Endometrial microvascular endothelial cells (primary cell): ENCODE data around the gene BST2. TPM values are rescaled to one million over a fixed set of nuclear protein-coding genes. Genes with fewer than 3 reads are reported as not detected.
"Not testable (repeated sequence)": the region's sequence is repeated elsewhere in the genome, so short reads cannot be mapped to it uniquely, and the experiment has no call there.

Experiments
- in situ Hi-C: cut with HindIII; loops from 2 replicates; pipeline ENCODE4 v1.10.0; 2017; ENCODE audit warnings: low sequenced_read_pairs, low pct_unique_long_range_greater_than_20kb; ENCODE audit errors: inconsistent ontology term
- total RNA-seq: library from RNA; depleted of rRNA; stranded (reverse); fragments of >200 nt; gene quantifications from one replicate; pipeline ENCODE4 v1.2.3, GENCODE V29; 2015; ENCODE audit errors: inconsistent ontology term

BST2 gene
- total RNA-seq, 1 donor from 2014 or later, result 306 TPM

DNA sequence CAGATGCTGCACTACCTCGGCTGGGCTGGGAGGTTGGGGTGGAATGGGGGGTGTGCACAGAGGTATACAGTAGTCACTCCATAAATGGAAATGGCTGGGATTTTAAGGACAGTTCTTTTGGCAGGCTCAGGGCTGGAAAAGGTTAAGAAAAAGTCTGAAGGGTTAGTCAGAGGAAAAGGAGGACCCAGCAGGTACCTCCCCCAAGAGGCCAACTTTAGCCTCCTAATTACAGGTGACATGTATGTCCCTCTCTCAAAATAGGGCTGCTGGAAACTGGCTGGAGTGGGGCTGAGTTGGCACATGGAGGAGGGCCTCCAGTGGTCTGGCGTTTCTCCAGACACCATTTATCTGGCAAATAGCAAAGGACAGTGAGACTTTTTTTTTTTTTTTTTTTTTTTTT, 12.4 kb downstream of the BST2 start:
- in situ Hi-C loops, result no loop called here

DNA sequence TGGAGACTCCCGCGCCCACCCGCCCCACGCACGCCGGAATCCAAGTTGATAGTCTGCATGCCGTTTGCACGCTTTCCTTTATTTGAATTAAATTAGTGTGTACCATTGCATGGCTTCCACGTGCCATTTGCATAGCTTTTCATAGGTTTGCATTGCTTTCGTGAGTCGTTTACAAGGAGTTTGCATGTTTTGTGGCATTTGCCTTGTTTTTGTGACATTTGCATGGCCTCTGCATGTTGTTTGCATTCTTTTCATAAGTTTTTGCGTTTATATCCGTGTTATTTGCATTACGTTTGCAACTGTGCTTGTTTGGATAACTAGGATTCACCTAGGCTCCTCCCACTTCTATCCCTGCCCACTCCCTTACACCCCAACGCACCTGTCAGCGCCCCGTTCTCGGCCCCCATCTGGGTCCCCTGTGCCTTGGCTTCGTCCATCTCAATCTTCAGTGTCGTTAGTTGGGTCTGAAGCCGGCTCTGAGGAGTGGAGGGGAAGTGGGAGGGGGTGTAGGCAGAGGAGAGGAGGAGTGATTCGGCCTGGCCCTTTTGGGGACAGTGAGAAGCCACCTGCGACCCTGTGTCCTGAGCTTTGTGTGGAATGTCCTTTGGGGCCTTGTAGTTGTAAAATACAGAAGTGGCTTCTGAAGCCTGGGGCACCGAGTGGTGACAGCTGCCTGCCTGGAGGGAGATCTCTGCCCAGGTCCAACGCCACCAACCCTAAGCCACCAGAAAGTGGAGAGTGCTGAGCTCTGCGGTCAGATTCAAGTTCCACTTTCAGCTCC, 13.9 kb downstream of the BST2 start:
- in situ Hi-C loops, result no loop called here

DNA sequence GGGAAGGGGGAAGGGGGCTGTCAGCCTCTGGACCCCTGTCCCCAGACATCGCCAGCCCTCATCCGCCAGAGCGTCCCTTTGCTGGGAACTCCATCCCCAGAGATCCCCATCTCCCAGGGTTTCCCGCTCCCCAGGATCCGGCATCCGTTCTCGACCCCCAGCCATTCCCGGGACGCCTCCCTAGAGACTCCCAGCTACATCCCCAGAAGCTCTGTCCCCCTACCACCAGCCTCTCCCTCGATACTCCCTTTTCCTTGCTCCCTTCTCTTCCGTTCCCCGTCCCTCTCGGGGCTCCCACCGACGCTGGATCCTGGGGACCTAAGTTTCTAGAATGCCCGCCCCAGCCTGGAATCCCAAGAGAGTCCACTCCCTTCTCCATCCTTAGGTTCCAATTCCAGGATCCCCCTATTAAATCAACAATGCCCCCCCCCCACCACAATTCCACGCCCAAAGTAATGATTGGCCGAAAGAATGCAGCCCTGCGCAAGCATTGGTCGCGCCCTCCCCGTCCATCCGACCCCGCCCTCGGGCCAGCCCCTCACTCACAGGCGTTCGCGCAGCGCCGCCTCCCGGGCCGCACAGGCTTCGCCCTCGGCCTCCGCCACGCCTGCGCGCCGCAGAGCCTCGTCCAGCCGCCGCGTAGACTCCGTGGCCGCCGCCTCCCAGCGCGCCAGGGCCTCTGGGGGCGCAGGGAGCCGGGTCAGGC, 14.6 kb downstream of the BST2 start:
- in situ Hi-C loops, result no loop called here

DNA sequence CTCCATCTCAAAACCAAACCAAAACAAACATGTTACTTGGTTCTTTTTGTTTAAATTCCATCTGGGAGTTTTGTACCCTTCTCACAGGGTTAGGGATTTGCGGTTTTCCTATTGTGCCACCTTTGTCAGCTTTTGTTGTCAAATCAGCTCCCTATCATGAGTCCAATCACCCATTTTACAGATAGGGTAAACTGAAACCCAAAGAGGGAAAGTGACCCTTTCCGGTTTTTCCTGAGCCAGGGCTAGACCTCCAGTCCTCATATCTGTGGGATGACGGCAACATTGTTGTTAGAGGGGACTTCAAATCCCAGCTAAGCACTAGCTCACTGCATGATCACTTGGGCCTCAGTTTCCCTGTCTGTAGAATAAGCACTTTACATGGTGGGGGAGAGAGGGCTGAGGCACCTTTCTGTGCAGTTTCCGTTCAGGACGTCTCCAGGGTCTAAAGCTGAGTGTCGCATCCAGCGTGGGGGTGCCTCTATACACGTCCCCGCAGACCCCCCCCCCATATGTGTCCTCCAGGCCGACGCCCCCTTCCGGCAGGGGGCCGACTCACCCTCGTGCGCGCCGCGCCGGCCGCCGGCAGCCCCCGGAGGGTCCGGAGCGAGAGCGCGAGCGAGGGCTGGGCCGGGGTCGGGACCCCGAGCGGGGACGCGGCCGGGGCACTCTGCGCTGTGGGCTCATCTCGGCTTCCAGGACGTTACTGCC, 15.3 kb downstream of the BST2 start:
- in situ Hi-C loops, result no loop called here

DNA sequence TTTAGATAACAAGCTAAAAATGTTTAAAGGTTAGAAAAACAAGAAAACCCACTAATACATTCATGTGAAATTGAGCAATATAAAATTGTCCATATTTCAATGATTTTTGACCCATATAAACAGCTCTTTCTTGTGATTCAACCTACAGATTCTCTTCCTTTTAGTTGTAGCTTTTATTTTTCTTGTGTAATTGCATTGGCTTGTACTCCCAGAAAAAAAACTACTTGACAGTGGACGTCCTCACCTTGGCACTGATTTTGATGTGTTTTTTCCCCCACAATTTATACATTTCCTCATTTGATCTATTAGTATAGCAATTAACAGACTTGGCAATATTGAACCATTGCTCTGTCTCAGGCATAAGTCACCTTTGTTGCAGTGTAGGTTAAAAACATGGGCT, 16.1 kb downstream of the BST2 start:
- in situ Hi-C loops, result no loop called here

DNA sequence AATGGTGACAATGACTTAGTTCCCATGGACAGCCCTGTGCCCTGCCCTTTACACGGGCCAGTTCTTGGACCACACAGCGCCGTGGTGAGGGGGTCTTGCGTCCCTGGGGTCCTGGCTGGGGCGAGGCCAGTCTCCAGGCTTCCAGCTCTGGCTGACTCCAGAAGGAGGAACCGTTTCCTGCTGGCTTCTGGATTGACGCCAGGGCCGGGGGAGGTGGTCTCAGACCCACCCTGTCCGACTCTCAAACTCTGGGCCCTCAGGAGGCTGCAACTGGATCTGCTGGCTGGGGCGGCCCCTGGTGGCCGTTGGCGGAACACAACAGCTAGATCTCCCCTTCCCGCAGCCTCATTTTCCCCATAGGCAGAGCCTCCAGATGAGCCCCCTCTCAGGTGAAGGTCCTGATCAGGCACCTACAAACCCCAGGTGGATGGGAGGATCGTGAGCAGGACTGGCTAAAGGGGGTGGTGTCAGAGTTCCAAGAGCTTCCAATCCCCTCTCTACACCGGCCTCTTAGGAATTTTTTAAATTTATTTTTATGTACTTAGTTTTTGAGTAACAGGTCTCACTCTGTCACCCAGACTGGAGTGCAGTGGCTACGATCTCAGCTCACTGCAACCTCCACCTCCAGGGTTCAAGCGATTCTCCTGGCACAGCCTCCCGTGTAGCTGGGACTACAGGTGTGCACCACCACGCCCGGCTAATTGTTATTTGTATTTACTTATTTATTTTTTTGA, 19.4 kb downstream of the BST2 start:
- in situ Hi-C loops, result no loop called here

DNA sequence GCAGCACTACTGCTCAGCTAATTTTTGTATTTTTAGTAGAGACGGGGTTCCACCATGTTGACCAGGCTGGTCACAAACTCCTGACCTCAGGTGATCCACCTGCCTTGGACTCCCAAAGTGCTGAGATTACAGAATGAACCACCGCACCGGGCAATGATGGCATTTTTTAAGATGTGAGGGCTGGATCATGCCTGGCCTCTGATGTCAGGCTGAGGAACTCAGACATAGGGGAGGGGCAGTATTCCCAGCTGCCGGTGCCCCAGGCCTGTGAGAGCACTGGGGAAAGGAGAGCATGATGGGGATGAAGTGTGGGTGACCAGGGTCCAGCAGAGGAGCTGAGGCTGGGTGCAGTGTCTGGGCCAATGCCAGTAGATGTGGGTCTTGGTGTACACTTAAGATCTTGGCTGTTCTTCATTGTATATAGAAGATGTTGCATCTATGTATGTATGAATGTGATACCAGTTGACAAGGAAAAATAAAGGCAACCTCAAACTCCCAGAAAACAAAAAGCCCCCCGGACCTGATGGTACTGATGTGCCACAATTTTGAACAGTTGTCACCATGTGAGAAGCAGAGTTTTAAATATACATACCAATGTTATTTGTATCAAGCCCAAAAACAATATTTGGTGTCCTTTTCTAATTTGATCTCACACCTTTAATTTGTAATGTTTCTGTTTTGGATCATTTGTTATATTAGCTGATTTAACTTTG, 24.8 kb downstream of the BST2 start:
- in situ Hi-C loops, result no loop called here

DNA sequence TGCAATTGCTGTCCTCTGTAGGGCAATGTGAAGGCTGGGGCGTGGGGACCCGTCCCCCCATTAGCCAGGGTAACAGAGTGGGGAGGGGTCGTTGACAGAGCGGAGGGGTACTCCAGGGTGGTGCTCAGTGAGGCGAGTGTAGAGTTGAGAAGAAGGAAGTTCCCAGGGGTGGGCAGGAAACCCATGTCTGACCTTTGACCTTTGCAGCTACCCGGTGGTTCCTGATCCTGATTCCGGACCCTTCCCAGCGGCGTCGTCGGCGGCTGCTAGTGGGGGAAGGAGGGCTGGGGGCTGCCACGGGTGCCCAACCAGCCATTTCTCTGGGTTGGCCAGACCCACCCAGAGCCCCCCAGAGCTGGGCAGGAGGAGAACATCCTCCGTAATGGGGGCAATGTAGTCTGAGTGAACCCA, 26.2 kb downstream of the BST2 start:
- in situ Hi-C loops, result no loop called here

DNA sequence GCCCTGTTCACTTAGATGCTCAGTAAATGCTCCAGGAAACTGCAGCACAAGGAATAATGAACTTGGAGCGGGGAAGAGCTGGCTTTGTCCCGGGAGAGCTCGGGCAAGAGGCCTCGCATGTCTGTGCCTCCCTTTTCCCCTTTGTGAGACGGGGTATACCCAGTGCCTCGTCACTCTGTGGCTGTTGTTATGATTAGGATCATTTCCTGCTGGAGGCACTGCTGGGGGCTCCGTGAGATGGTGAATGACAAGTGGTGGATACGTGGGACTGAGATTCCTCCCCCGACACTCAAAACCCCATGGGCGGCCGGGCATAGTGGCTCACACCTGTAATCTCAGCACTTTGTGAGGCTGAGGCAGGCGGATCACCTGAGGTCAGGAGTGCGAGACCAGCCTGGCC, 27.2 kb downstream of the BST2 start:
- in situ Hi-C loops, result no loop called here

DNA sequence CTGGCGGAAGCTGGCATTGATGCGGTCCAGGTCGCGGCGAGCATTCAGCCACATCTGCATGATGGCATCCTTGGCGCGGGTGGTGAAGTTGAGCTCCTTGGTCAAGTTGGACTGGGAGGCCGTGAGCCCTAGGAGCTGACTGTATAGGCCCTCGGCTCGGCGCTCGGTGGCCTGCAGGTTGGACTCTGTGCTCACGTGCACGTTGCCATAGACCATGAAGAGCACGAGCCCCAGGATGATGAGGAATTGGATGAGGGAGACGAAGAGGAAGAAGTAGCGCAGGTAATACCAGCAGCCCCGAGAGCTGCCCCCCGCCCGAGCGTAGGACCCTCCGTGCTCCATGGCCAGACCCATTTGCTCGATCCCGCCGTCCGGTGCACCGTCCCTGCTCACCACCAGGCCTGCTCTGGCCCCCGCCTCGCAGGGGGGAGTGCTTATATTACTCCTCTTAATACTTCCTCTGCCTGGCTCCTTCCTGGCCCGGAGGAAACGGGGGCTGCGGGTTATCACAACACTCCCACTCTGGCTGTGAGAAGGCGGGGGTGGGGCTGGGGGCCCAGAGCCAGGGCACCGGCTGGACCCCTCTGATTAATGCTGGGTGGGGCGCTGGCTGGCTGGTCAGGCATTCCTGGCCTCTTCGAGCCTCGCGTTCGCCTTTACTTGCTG, 28.4 kb downstream of the BST2 start, which contains the start of gene PLVAP:
Gene PLVAP, minus strand, starts transcription at position 408 of the 666 bp plus-strand sequence. Its CDS starts 54 bp downstream, at position 354.
- in situ Hi-C loops, result no loop called here

DNA sequence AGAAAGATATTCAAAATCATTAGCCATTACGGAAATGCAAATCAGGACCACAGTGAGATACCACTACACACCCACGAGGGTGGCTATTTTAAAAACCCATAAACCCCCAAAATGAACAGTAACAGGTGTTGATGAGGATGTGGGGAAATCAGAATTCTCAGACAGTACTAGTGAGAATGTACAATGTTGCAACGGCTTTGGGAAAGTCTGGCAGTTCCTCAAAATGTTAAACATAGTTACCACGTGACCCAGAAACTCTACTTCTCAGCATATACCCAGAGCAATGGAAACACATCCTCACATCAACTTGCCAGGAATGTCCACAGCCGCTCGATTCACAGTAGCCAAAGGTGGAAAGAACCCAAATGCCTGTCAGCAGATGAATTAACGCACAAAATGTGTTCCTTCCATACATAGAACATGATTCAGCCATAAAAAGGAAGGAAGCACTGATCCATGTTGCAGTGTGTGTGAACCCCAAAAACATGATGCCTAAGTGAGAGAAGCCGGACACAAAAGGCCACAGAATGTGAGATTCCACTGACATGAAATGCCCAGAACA, 35.3 kb downstream of the BST2 start:
- in situ Hi-C loops, result no loop called here

DNA sequence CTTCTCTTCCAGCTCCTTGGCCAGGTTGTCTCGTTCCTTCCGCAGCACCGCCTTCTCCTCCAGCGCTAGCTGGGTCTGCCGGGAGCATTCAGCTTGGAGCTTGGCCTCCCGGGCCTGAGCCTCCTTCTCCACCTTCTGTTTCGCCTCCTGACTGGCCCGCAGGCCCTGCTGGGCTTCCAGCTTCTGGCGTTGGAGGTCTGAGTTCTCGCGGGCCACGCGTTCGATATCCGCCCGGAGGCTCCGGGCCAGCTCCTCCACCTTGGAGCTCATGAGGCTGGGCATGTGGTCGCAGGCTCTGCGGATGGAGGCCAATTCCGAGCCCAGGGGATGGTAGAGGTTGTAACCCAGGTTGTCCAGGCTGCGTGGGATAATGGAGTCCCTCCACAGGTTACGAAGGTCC, 40.1 kb downstream of the BST2 start:
- in situ Hi-C loops, result no loop called here

DNA sequence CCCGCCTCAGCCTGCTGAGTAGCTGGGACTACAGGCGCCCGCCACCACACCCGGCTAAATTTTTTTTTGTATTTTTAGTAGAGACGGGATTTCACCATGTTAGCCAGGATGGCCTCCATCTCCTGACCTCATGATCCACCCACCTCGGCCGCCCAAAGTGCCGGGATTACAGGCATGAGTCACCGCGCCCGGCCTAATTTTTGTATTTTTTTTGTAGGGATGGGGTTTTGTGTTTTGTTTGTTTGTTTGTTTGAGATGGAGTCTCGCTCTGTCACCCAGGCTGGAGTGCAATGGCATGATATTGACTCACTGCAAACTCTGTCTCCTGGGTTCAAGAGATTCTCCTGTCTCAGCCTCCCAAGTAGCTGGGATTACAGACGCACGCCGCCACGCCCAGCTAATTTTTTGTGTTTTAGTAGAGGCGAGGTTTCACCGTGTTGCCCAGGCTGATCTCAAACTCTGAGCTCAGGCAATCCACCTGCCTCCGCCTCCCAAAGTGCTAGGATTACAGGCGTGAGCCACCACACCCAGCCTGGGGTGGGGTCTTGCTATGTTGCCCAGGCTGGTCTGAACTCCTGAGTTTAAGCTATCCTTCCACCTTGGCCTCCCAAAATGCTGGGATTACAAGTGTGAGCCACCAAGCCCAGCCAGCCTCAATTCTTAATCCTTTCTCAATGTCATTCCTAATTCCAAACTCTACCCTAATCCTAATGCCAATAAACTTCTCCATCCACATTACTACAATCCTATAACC, 41.4 kb downstream of the BST2 start:
- in situ Hi-C loops, result not testable (repeated sequence)

DNA sequence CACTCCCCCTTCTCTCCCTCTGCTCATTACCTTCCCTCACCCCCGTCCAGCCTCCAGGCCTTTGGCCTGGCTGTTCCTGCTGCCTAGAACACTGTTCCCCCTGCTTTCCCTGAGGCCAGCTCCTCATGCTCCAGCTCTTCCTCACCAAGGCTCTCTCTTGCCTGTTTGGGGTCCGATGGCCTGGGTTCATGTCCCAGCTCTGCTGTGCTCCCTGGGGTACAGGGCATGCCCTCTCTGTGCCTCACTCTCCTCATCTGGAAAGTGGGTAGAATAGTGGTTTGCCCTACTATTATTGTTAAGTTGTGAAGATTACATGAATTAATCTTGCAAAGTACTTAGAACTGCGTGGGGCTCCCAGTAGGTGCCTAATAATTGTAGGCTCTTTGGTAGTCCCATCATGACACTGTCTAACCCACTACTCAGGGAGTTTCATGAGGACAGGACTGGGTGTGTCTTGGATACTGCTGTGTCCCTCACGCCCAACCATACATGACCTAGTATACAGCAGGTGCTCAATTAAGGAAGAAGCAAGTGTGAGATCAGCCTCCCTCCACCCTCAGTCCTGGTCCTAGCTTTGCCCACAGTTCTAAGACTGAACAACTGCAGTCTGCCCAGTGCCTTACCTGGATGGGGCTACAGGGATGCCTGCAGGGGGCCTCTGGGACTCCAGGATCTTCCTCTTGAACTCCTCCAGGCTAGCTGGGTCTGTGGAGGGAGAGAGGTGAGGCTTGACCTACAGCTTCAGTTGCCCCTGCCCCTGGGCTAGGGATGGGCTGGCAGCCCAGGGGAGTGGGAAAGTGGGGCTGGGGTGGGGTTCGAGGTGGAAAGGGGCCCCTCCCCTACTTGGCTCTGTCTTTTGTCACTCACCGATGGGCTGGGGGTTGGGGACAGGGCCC, 45.3 kb downstream of the BST2 start:
- in situ Hi-C loops, result no loop called here

DNA sequence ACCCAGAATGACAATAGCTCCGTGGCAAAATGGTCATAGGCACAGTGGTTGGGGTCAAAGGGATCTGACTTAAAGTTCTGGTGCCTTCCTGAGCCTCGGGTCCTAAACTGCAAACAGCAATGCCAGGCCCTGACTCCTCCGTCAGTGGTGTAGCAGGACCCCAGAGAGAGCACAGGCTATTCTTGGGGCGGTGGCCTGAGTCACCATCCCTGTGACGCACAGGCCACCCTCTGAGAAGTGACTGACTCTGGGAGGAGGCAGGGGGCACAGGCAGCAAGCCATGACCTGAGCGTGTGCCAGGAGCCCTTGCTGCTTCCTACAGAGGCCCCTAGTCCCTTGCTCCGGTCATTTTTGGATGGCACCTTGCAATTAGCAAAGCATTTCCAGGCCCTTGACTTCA, 47.0 kb downstream of the BST2 start:
- in situ Hi-C loops, result no loop called here

DNA sequence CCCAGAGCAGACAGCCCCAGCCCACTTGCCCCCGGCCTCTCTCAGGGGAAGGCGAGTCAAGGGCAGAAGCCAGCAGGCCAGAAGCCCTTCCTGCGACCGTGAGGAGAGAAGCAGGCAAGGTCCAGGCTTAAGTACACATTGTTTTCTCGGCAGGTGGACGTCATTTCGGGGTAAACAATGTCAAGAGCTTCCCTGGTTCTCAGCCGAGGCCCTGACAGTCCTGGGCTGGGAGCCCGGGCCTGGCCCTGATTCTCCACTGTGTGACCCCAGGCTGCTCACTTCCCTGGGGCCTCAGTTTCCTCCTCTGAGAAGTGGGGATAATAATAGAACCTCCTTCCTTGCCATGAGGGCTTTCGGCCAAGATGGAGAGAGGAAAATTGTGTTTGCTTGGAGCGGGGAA, 47.7 kb downstream of the BST2 start:
- in situ Hi-C loops, result no loop called here
